GM08714 (cell line): ENCODE data around the gene DNM2.
"Not testable (repeated sequence)": the region's sequence is repeated elsewhere in the genome, so short reads cannot be mapped to it uniquely, and the experiment has no call there.

Source experiments
- H3K4me3 ChIP-seq: fragments of 200-500 bp; sonication (Bioruptor generic); 2 replicates; pipeline ENCODE4 v1.5.1; 2014; ENCODE audit warnings: mild to moderate bottlenecking, low read length, inconsistent platforms
- ZNF274 ChIP-seq: IDR thresholded peaks from 2 replicates; pipeline ENCODE4 v1.6.1; 2012; ENCODE audit warnings: mild to moderate bottlenecking, low read depth, low read length

Gene DNM2

GRCh38 chr19:10829967-10830366 lies 112.1 kb downstream of the DNM2 start:
- TF ChIP-seq ZNF274, result no peak

GRCh38 chr19:10830370-10830769 lies 112.5 kb downstream of the DNM2 start:
- TF ChIP-seq ZNF274, result no peak
- no peak overlapping the region for H3K4me3 ChIP-seq

More at GRCh38 chr19:10829967-10830366, 112.1 kb downstream of the DNM2 start:
- H3K4me3 ChIP-seq, result no peak overlapping the region

- TF ChIP-seq ZNF274, result no peak
- H3K4me3 ChIP-seq, result no peak overlapping the region
Measured at GRCh38 chr19:10830931-10831779, 113.3 kb downstream of the DNM2 start.

GRCh38 chr19:10831987-10832938 lies 114.4 kb downstream of the DNM2 start:
- no peak overlapping the region for H3K4me3 ChIP-seq
- TF ChIP-seq ZNF274, result no peak

- no peak for TF ChIP-seq ZNF274
- no peak overlapping the region for H3K4me3 ChIP-seq
Measured at GRCh38 chr19:10832939-10833296, 115.0 kb downstream of the DNM2 start.

GRCh38 chr19:10835089-10835753 lies 117.3 kb downstream of the DNM2 start:
- peak overlapping the region; percentile 16; the same call in 1 of the 2 replicates for H3K4me3 ChIP-seq
- TF ChIP-seq ZNF274, result no peak

GRCh38 chr19:10835754-10836478 lies 118.0 kb downstream of the DNM2 start, which contains the start of gene TMED1:
Gene TMED1, minus strand, starts transcription at chr19:10836212. Its CDS starts 21 bp downstream, at chr19:10836191.
- TF ChIP-seq ZNF274, result no peak
- peak within 1 kb of the TSS; percentile 78; the same call in 1 of the 2 replicates for H3K4me3 ChIP-seq

- H3K4me3 ChIP-seq, result peak overlapping the region; percentile 78; the same call in 1 of the 2 replicates
- TF ChIP-seq ZNF274, result no peak
Measured at GRCh38 chr19:10836479-10837330, 118.8 kb downstream of the DNM2 start.

- not testable (repeated sequence) for H3K4me3 ChIP-seq
Measured at GRCh38 chr19:10837649-10838048, 119.8 kb downstream of the DNM2 start.

GRCh38 chr19:10838377-10838776 lies 120.5 kb downstream of the DNM2 start:
- no peak overlapping the region for H3K4me3 ChIP-seq
- no peak for TF ChIP-seq ZNF274

- no peak for TF ChIP-seq ZNF274
- no peak overlapping the region for H3K4me3 ChIP-seq
Measured at GRCh38 chr19:10839114-10840050, 121.5 kb downstream of the DNM2 start.

- no peak overlapping the region for H3K4me3 ChIP-seq
- TF ChIP-seq ZNF274, result no peak
Measured at GRCh38 chr19:10842788-10843187, 124.9 kb downstream of the DNM2 start.
